Measurements from ENCODE around the gene SPRYD7.

Gene SPRYD7

GRCh38 chr13:49867834-49868233 is 68.3 kb downstream of the SPRYD7 start:
- TF ChIP-seq EZH2phosphoT487 (IDR thresholded peaks at IDR 0.05; ENCODE audit: borderline replicate concordance, low read length) (no peak), CTCF (IDR thresholded peaks at IDR 0.05; ENCODE audit: low read depth, low read length, poor library complexity, severe bottlenecking) (no peak)
- H3K27me3 ChIP-seq (ENCODE audit: control insufficient read depth, low read length): no peaks in the 10 kb centered on the region
- no peaks in the 10 kb centered on the region for H3F3A ChIP-seq (ENCODE audit: control insufficient read depth, insufficient read depth)
- H3K4me3 ChIP-seq (ENCODE audit: low read length): no peak overlapping the region
- no peaks in the 10 kb centered on the region for H4K20me1 ChIP-seq (ENCODE audit: control insufficient read depth, insufficient read depth, low read depth, low read length)
- no peak overlapping the region for H3K4me2 ChIP-seq (ENCODE audit: low read length)
- no peaks in the 10 kb centered on the region for H3K79me2 ChIP-seq (ENCODE audit: control insufficient read depth, low read length)
- H3K9me3 ChIP-seq (ENCODE audit: control insufficient read depth, insufficient read depth, low read length): no peaks in the 10 kb centered on the region
- H3K4me1 ChIP-seq (ENCODE audit: control insufficient read depth, low read length): no peaks in the 10 kb centered on the region
- no peaks in the 10 kb centered on the region for H3K36me3 ChIP-seq (ENCODE audit: control insufficient read depth, low read length)
- no peaks in the 10 kb centered on the region for H3K9me2 ChIP-seq (replicated peaks; ENCODE audit: control insufficient read depth, low read length)
- no peak overlapping the region for H3K27ac ChIP-seq (ENCODE audit: low read depth, low read length)

GRCh38 chr13:49865218-49865617 is 70.9 kb downstream of the SPRYD7 start:
- Histone ChIP-seq H3K9me3 (ENCODE audit: control insufficient read depth, insufficient read depth, low read length) (no peaks in the 10 kb centered on the region), H3K27ac (ENCODE audit: low read depth, low read length) (no peak overlapping the region), H3K4me3 (ENCODE audit: low read length) (no peak overlapping the region), H3K79me2 (ENCODE audit: control insufficient read depth, low read length) (no peaks in the 10 kb centered on the region), H3K36me3 (ENCODE audit: control insufficient read depth, low read length) (no peaks in the 10 kb centered on the region), H3K9me2 (replicated peaks; ENCODE audit: control insufficient read depth, low read length) (no peaks in the 10 kb centered on the region), H3K4me1 (ENCODE audit: control insufficient read depth, low read length) (no peaks in the 10 kb centered on the region), H3K4me2 (ENCODE audit: low read length) (no peak overlapping the region), H4K20me1 (ENCODE audit: control insufficient read depth, insufficient read depth, low read depth, low read length) (no peaks in the 10 kb centered on the region), H3F3A (ENCODE audit: control insufficient read depth, insufficient read depth) (no peaks in the 10 kb centered on the region), H3K27me3 (ENCODE audit: control insufficient read depth, low read length) (no peaks in the 10 kb centered on the region)
- TF ChIP-seq EZH2phosphoT487 (IDR thresholded peaks at IDR 0.05; ENCODE audit: borderline replicate concordance, low read length) (no peak), CTCF (IDR thresholded peaks at IDR 0.05; ENCODE audit: low read depth, low read length, poor library complexity, severe bottlenecking) (no peak)

- Histone ChIP-seq H4K20me1 (ENCODE audit: control insufficient read depth, insufficient read depth, low read depth, low read length) (no peaks in the 10 kb centered on the region), H3K4me2 (ENCODE audit: low read length) (no peak overlapping the region)
Observed at GRCh38 chr13:49864509-49864908, 71.6 kb downstream of the SPRYD7 start.

More at GRCh38 chr13:49864509-49864908, 71.6 kb downstream of the SPRYD7 start:
- Histone ChIP-seq H3K9me3 (ENCODE audit: control insufficient read depth, insufficient read depth, low read length) (no peaks in the 10 kb centered on the region), H3K79me2 (ENCODE audit: control insufficient read depth, low read length) (no peaks in the 10 kb centered on the region), H3K9me2 (replicated peaks; ENCODE audit: control insufficient read depth, low read length) (no peaks in the 10 kb centered on the region), H3F3A (ENCODE audit: control insufficient read depth, insufficient read depth) (no peaks in the 10 kb centered on the region), H3K27me3 (ENCODE audit: control insufficient read depth, low read length) (no peaks in the 10 kb centered on the region), H3K36me3 (ENCODE audit: control insufficient read depth, low read length) (no peaks in the 10 kb centered on the region), H3K4me1 (ENCODE audit: control insufficient read depth, low read length) (no peaks in the 10 kb centered on the region), H3K27ac (ENCODE audit: low read depth, low read length) (no peak overlapping the region), H3K4me3 (ENCODE audit: low read length) (no peak overlapping the region)
- TF ChIP-seq EZH2phosphoT487 (IDR thresholded peaks at IDR 0.05; ENCODE audit: borderline replicate concordance, low read length) (no peak), CTCF (IDR thresholded peaks at IDR 0.05; ENCODE audit: low read depth, low read length, poor library complexity, severe bottlenecking) (no peak)
